Stimulated activated CD4-positive, alpha-beta T cell treated with anti-CD3 and anti-CD28 coated beads, Interleukin-4, amount 100 ng/mL, for 48 hours (primary cell): ENCODE data around the gene ATP2A2.
"Not testable (repeated sequence)": the region's sequence is repeated elsewhere in the genome, so short reads cannot be mapped to it uniquely, and the experiment has no call there.

Source experiments
- DNase-seq, 2 donors: peaks; one replicate each; pipeline ENCODE4 v3.0.0-alpha.2; 2020; ENCODE audit warnings: low read depth in 2 of 2

The ATP2A2 gene

GRCh38 chr12:110343114-110343513 lies 62.1 kb downstream of the ATP2A2 start:
- DNase-seq, result no peak

- DNase-seq, result no peak
Measured at GRCh38 chr12:110343736-110344555, 62.9 kb downstream of the ATP2A2 start.

- DNase-seq, result no peak
Measured at GRCh38 chr12:110344657-110345056, 63.6 kb downstream of the ATP2A2 start.

GRCh38 chr12:110345176-110345661 lies 64.2 kb downstream of the ATP2A2 start:
- no peak for DNase-seq

- no peak for DNase-seq
Measured at GRCh38 chr12:110345963-110346362, 64.9 kb downstream of the ATP2A2 start.

- no peak for DNase-seq
Measured at GRCh38 chr12:110347767-110348166, 66.7 kb downstream of the ATP2A2 start.

- no peak for DNase-seq
Measured at GRCh38 chr12:110348431-110349059, 67.5 kb downstream of the ATP2A2 start.

- DNase-seq, result no peak
Measured at GRCh38 chr12:110349096-110349495, 68.0 kb downstream of the ATP2A2 start.

- DNase-seq, result peak; percentile 28 to 33
Measured at GRCh38 chr12:110349514-110350151, 68.6 kb downstream of the ATP2A2 start.

GRCh38 chr12:110351119-110351518 lies 70.1 kb downstream of the ATP2A2 start:
- no peak for DNase-seq

GRCh38 chr12:110352401-110352800 lies 71.4 kb downstream of the ATP2A2 start:
- no peak for DNase-seq

GRCh38 chr12:110353211-110353965 lies 72.3 kb downstream of the ATP2A2 start:
- DNase-seq, result no peak

- no peak for DNase-seq
Measured at GRCh38 chr12:110354172-110354780, 73.2 kb downstream of the ATP2A2 start.

GRCh38 chr12:110355073-110355472 lies 74.0 kb downstream of the ATP2A2 start:
- DNase-seq, result no peak

- DNase-seq, result not testable (repeated sequence)
Measured at GRCh38 chr12:110358384-110359097, 77.5 kb downstream of the ATP2A2 start.

GRCh38 chr12:110361216-110361615 lies 80.2 kb downstream of the ATP2A2 start:
- DNase-seq, result no peak

- DNase-seq, result no peak
Measured at GRCh38 chr12:110365489-110366320, 84.7 kb downstream of the ATP2A2 start.

GRCh38 chr12:110366321-110367142 lies 85.5 kb downstream of the ATP2A2 start:
- no peak for DNase-seq
